Tibial nerve (tissue), 4 donors: ENCODE results near the gene GBE1. TPM values are rescaled to one million over a fixed set of nuclear protein-coding genes. Genes with fewer than 3 reads are reported as not detected.
"Not testable (repeated sequence)": the region's sequence is repeated elsewhere in the genome, so short reads cannot be mapped to it uniquely, and the experiment has no call there.

Experiments used
- DNase-seq, 2 donors: peaks; one replicate each; pipeline ENCODE4 v3.0.0-alpha.2; 2019; ENCODE audit warnings: low spot score in 2 of 2
- H3K27ac ChIP-seq, 4 donors: fragments of 200-600 bp; sonication (generic) in 3 of 4; one replicate each; pipeline ENCODE4 v1.5.1; 2017 to 2019; ENCODE audit warnings: mild to moderate bottlenecking in 1 of 4
- H3K27me3 ChIP-seq, 2 donors: fragments of 200-600 bp; sonication (generic) in 1 of 2; one replicate each; pipeline versions ENCODE4 v1.5.1 to v1.6.0; 2017 to 2019
- H3K36me3 ChIP-seq, 3 donors: fragments of 200-600 bp; sonication (generic); one replicate each; pipeline ENCODE4 v1.5.1; 2018 to 2019
- H3K4me1 ChIP-seq, 4 donors: fragments of 200-600 bp; sonication (generic) in 3 of 4; one replicate each; pipeline ENCODE4 v1.5.1; 2017 to 2019
- H3K4me3 ChIP-seq, 4 donors: fragments of 200-600 bp; sonication (generic) in 3 of 4; one replicate each; pipeline ENCODE4 v1.5.1; 2017 to 2019; ENCODE audit warnings: mild to moderate bottlenecking in 1 of 4, moderate library complexity in 1 of 4
- H3K9me3 ChIP-seq, 4 donors: fragments of 200-600 bp; sonication (generic) in 3 of 4; one replicate each; pipeline ENCODE4 v1.5.1; 2017 to 2019
- CTCF ChIP-seq, 5 experiments: fragments of 200-600 bp in 3 of 5; fragments of 450-650 bp in 2 of 5; sonication (generic) in 3 of 5; IDR thresholded peaks; one replicate each; pipeline ENCODE4 v1.5.1; 2016 to 2019; ENCODE audit warnings: antibody characterized with exemption in 5 of 5, mild to moderate bottlenecking in 3 of 5, moderate library complexity in 2 of 5
- EP300 ChIP-seq, 2 donors: sonication (generic); formaldehyde crosslinking; IDR thresholded peaks; one replicate each; pipeline ENCODE4 v1.6.1; 2017; ENCODE audit warnings: antibody characterized with exemption in 2 of 2, mild to moderate bottlenecking in 1 of 2
- POLR2A ChIP-seq, 2 donors: fragments of 450-650 bp; IDR thresholded peaks; one replicate each; pipeline ENCODE4 v1.6.1; 2017; ENCODE audit warnings: antibody characterized with exemption in 2 of 2, mild to moderate bottlenecking in 2 of 2, moderate library complexity in 2 of 2
- WGBS, 2 donors: methylation state at CpG; one replicate each; pipeline ENCODE4 v1.1.5; 2018; 5-methylcytosine and 5-hydroxymethylcytosine counted together
- total RNA-seq, 4 donors: library from RNA; depleted of rRNA; stranded (reverse); fragments of >200 nt; gene quantifications; one replicate each; pipeline ENCODE4 v1.1.0, GENCODE V29; 2016

The GBE1 gene
- total RNA-seq, 4 donors from 2014 or later = 25.8 to 34.5 (median 31.3) TPM

- TF ChIP-seq EP300 (IDR thresholded peaks at IDR 0.05) (no peak), POLR2A (IDR thresholded peaks at IDR 0.05) (no peak), CTCF (IDR thresholded peaks at IDR 0.05) (no peak)
- peaks cover 0 to 26% (median 10%) of the 10 kb centered on the region in 4 donors for H3K4me1 ChIP-seq
- WGBS, 2 donors = 89 to 92% methylated on average over 7 of the region's 7 CpGs
Observed at GRCh38 chr3:81764002-81764401, 2.6 kb upstream of the GBE1 start.

GRCh38 chr3:81763001-81763400 lies 1.6 kb upstream of the GBE1 start:
- Histone ChIP-seq H3K27me3 (no peaks in the 10 kb centered on the region), H3K36me3 (no peaks in the 10 kb centered on the region), H3K27ac (peak overlapping the region in 1 of 4 donors; percentile 99), H3K4me3 (no peak overlapping the region), H3K9me3 (no peaks in the 10 kb centered on the region), H3K4me1 (peaks cover 0 to 36% (median 13%) of the 10 kb centered on the region in 4 donors)
- TF ChIP-seq EP300 (IDR thresholded peaks at IDR 0.05) = no peak
- no peak for TF ChIP-seq POLR2A (IDR thresholded peaks at IDR 0.05)
- no peak for TF ChIP-seq CTCF (IDR thresholded peaks at IDR 0.05)
- no peak for DNase-seq
- 73 to 80% methylated on average over 4 of the region's 4 CpGs for WGBS, 2 donors

More at GRCh38 chr3:81764002-81764401, 2.6 kb upstream of the GBE1 start:
- Histone ChIP-seq H3K4me3 (no peak overlapping the region), H3K36me3 (no peaks in the 10 kb centered on the region), H3K9me3 (no peaks in the 10 kb centered on the region), H3K27ac (no peak overlapping the region), H3K27me3 (no peaks in the 10 kb centered on the region)
- DNase-seq = no peak

- H3K27me3 ChIP-seq = no peaks in the 10 kb centered on the region
- 24 to 29% methylated on average over 6 of the region's 6 CpGs for WGBS, 2 donors
- H3K27ac ChIP-seq = peak overlapping the region; percentile 95 to 99 (median 98)
- H3K4me1 ChIP-seq = peaks cover 0 to 39% (median 13%) of the 10 kb centered on the region in 4 donors
- no peak for DNase-seq
- H3K9me3 ChIP-seq = no peaks in the 10 kb centered on the region
- TF ChIP-seq EP300 (IDR thresholded peaks at IDR 0.05) = no peak
- TF ChIP-seq CTCF (IDR thresholded peaks at IDR 0.05) = no peak
- no peak for TF ChIP-seq POLR2A (IDR thresholded peaks at IDR 0.05)
- H3K4me3 ChIP-seq = peak overlapping the region; percentile 60 to 76 (median 70)
- H3K36me3 ChIP-seq = no peaks in the 10 kb centered on the region
Observed at GRCh38 chr3:81761904-81762580, 597 bp upstream of the GBE1 start.

DNA sequence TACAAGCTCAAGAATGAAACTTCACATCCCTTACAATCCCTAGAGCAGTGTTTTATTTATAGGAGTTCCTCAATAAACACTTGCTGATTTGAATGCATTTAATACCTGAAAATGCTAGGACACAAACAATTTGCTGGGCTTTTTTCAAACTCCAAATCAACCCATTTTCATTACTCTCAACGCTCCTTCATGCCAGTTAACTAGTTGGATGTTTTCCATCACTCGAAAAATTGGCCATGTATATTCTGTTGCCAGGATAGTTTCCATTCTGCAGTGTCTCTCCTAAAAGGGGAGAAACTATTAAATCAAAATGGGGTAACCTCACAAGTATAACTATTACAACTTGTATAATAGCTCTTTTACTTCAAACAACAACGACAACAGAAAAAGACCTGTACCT lies 1.2 kb downstream of the GBE1 start:
- Histone ChIP-seq H3K4me3 (peak overlapping the region; percentile 60 to 76 (median 70)), H3K4me1 (peaks cover 0 to 39% (median 13%) of the 10 kb centered on the region in 4 donors), H3K27me3 (no peaks in the 10 kb centered on the region), H3K9me3 (peaks cover 0 to 1% (median 0%) of the 10 kb centered on the region in 4 donors), H3K27ac (peak overlapping the region; percentile 95 to 99 (median 98)), H3K36me3 (no peaks in the 10 kb centered on the region)
- no peak for DNase-seq
- 44 to 47% methylated on average over 3 of the region's 3 CpGs for WGBS, 2 donors
- no peak for TF ChIP-seq EP300 (IDR thresholded peaks at IDR 0.05)
- TF ChIP-seq CTCF (IDR thresholded peaks at IDR 0.05) = no peak
- no peak for TF ChIP-seq POLR2A (IDR thresholded peaks at IDR 0.05)

GRCh38 chr3:81758771-81759170 lies 2.7 kb downstream of the GBE1 start:
- 93 to 95% methylated on average over 4 of the region's 4 CpGs for WGBS, 2 donors

More at GRCh38 chr3:81758771-81759170, 2.7 kb downstream of the GBE1 start:
- H3K4me1 ChIP-seq = peaks cover 0 to 39% (median 13%) of the 10 kb centered on the region in 4 donors
- H3K9me3 ChIP-seq = peaks cover 0 to 11% (median 0%) of the 10 kb centered on the region in 4 donors
- H3K27ac ChIP-seq = peak overlapping the region in 2 of 4 donors; percentile 98 to 99
- not testable (repeated sequence) for H3K4me3 ChIP-seq, DNase-seq, H3K27me3 ChIP-seq, H3K36me3 ChIP-seq
